ENCODE results near the gene GRIN2C. TPM values are rescaled to one million over a fixed set of nuclear protein-coding genes. Genes with fewer than 3 reads are reported as not detected.

GRIN2C gene
- total and polyA plus RNA-seq, 9 of the 15 experiments (the other 6 are each of a cell fraction or from before 2014, with no cell fraction given): under 0.01 to 0.33 (median 0.10) TPM; not detected in 2

DNA sequence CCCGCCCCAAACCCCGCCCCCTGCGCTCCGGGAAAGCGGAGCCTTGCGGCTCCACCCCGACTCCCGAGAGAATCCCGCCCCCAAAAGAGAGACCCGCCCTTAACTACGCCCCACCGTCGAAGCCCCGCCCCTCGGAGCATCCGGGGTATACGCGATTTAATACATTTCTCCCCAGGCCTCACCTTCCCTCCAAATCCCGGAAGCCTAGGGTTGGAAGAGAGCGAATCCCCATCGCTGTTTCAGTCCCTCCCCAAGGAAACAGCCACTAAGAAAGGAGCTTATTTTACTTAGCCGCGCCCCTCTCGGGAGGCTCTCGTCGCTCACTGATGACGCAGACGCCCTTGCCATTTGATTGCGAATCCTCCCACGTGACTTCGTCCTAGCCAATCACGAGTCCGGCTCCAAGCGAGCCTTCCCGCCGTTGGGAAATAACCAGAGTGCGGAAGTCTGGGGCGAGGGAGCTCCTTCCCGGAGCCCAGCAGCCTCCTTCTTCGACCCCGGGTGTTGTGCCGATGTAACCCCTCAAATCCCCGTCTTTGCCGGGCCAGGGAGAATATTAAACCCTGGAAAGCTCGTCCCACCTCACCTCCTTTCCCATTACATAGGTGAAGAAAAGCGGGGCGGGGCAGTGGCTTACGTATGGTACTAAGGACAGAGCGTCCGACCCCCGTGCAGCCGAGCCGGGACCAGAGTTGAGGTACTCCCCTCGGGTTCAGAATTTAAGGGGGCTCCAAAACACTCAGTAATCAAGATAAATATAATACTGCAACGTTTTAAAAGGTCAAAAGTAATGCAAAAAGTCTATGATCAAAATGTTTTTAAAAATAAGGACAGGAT, 13.6 kb upstream of the GRIN2C start (continued):
- TF ChIP-seq BACH1 (tag; IDR thresholded peaks at IDR 0.05): peak; percentile 53; the same call in 1 of the 2 replicates
- TF ChIP-seq ZNF143 (CRISPR knock-in tag; IDR thresholded peaks at IDR 0.05): no peak
- TF ChIP-seq E2F6 (IDR thresholded peaks at IDR 0.05; ENCODE audit: borderline replicate concordance in 1 of 2, extremely low read depth in 1 of 2, insufficient read depth in 1 of 2, insufficient read length in 1 of 2, low read depth in 1 of 2, low read length in 1 of 2, poor library complexity in 1 of 2, severe bottlenecking in 1 of 2): peak; percentile 95 to 97
- 0 out of 2 replicates have a peak, but pooled peaks have one; percentile 79 for TF ChIP-seq HOMEZ (CRISPR knock-in tag; IDR thresholded peaks at IDR 0.05)
- TF ChIP-seq TAF7 (tag; IDR thresholded peaks at IDR 0.05): peak; percentile 78
- TF ChIP-seq STAT5A (IDR thresholded peaks at IDR 0.05; ENCODE audit: borderline replicate concordance, low read length): no peak
- peak; percentile 49 for TF ChIP-seq ZFX (CRISPR knock-in tag; IDR thresholded peaks at IDR 0.05)
- TF ChIP-seq, protein P1, sequence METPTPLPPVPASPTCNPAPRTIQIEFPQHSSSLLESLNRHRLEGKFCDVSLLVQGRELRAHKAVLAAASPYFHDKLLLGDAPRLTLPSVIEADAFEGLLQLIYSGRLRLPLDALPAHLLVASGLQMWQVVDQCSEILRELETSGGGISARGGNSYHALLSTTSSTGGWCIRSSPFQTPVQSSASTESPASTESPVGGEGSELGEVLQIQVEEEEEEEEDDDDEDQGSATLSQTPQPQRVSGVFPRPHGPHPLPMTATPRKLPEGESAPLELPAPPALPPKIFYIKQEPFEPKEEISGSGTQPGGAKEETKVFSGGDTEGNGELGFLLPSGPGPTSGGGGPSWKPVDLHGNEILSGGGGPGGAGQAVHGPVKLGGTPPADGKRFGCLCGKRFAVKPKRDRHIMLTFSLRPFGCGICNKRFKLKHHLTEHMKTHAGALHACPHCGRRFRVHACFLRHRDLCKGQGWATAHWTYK (CRISPR knock-in tag; IDR thresholded peaks at IDR 0.05): peak; percentile 81; the same call in 1 of the 2 replicates
- TF ChIP-seq, protein P2, sequence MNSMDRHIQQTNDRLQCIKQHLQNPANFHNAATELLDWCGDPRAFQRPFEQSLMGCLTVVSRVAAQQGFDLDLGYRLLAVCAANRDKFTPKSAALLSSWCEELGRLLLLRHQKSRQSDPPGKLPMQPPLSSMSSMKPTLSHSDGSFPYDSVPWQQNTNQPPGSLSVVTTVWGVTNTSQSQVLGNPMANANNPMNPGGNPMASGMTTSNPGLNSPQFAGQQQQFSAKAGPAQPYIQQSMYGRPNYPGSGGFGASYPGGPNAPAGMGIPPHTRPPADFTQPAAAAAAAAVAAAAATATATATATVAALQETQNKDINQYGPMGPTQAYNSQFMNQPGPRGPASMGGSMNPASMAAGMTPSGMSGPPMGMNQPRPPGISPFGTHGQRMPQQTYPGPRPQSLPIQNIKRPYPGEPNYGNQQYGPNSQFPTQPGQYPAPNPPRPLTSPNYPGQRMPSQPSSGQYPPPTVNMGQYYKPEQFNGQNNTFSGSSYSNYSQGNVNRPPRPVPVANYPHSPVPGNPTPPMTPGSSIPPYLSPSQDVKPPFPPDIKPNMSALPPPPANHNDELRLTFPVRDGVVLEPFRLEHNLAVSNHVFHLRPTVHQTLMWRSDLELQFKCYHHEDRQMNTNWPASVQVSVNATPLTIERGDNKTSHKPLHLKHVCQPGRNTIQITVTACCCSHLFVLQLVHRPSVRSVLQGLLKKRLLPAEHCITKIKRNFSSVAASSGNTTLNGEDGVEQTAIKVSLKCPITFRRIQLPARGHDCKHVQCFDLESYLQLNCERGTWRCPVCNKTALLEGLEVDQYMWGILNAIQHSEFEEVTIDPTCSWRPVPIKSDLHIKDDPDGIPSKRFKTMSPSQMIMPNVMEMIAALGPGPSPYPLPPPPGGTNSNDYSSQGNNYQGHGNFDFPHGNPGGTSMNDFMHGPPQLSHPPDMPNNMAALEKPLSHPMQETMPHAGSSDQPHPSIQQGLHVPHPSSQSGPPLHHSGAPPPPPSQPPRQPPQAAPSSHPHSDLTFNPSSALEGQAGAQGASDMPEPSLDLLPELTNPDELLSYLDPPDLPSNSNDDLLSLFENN (IDR thresholded peaks at IDR 0.05; ENCODE audit: low read depth in 2 of 2, low read length in 2 of 2): peak in 1 of 2 experiments; percentile 66; a peak in 2 of 4 replicates
- TF ChIP-seq ZNF589 (CRISPR knock-in tag; IDR thresholded peaks at IDR 0.05; ENCODE audit: low read depth): peak; percentile 56; the same call in 1 of the 2 replicates
- peak in 1 of 2 experiments; percentile 43; a peak in 1 of 4 replicates for TF ChIP-seq SIN3A (IDR thresholded peaks at IDR 0.05; ENCODE audit: borderline replicate concordance in 2 of 2, control insufficient read depth in 1 of 2, low read depth in 2 of 2, low read length in 2 of 2)
- peak; percentile 87 for TF ChIP-seq ATF7 (IDR thresholded peaks at IDR 0.05)
- TF ChIP-seq CBX3 (IDR thresholded peaks at IDR 0.05; ENCODE audit: borderline replicate concordance in 1 of 2, low read length in 2 of 2): no peak
- no peak for TF ChIP-seq DNMT1 (IDR thresholded peaks at IDR 0.05)

Measured in K562 (cell line).